CD4-positive, alpha-beta T cell treated with Interleukin-6 for 4 hours (primary cell): ENCODE measurements around the gene CDH4.

Experiments
- DNase-seq: peaks from one replicate; pipeline ENCODE4 v3.0.0-alpha.2; 2020; ENCODE audit warnings: mixed read lengths

The CDH4 gene

DNA sequence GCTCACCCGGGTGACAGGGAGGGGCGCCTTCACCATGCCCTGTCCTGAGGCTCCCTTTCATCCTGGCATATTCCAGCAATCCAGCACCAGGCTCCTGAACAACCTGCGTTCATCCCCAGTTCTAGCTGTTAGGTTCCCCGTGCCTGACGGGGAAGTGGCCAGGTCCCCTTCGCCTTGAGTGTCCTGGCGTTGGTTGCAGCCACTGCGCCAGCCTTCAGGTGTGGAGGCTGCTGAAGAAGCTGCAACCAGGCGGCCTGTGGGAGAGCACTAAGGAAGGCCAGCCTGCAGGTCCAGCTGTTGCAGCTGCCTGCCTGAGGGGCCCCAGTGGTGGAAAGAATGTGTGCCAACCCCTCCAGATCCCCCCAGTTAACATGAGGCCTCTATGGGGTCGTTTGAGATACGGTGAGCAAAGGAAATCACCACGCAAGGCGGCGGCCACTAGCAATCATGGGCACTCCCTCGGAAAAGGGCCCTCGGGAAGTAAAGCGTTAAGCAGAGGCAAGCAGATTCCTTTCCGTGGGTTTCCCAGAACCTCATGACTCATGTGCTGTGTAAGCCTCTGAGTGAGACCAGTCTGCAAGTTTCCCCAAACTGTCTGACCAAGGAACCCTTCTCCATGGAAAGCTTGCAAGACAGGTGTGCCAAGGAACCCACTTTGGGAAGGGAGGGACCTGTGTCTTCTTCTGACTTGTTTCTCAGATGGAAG lies 492.8 kb downstream of the CDH4 start:
- no peak for DNase-seq

DNA sequence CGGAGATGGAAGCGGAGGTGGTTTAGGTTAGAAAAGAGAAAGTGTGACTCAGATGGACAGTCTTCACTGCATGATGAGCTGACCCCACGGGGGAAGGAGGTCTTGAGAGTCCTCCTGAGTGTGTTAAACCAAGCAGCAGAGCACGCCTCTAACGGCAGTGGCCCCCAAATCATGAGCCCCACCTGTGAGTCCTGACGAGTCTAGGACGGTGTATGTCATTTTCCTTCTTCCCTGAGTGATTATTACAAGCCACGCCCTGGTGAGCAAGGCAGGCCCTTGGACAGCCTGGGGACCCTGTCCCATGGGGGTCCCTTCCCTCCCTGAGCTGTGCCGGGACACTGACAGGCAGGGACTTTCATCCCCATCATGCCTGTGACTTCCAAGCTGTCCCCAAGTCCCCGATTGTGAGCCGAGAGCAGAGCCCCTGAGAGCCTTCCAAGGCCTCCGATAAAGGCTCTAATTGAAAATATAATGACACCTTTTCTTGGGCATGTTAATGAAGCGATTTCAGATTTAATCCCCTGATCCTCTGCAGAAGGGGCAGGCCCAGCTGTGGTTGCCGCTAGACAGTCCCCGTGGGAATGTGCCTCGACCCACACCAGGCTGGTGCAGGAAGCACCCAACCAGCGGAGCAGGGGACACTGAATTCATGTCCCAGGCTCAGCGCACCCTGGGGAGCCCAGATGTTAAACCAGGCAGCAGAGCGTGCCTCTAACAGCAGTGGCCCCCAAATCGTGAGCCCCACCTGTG lies 493.5 kb downstream of the CDH4 start:
- no peak for DNase-seq

DNA sequence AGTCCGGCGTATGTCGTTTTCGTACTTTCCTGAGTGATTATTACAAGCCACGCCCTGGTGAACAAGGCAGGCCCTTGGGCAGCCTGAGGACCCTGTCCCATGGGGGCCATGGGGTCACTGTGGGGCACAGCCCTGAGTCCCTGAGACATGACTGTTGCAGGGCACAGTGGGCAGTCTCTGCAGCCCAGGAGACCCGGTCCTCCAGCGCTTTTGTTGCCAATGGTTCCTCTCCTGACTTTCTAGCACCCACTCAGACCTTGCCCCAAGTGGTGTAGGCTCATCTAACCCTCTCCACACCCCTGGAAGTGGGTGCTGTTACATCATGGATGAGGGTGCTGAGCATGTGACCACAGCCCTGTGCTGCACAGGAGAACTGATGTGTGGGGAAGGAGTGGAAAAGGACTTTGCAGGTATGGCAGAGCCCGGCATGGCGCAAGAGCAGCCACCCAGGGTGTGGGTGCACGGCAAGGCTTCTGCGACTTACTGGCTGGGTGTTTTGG lies 494.1 kb downstream of the CDH4 start:
- DNase-seq = no peak

DNA sequence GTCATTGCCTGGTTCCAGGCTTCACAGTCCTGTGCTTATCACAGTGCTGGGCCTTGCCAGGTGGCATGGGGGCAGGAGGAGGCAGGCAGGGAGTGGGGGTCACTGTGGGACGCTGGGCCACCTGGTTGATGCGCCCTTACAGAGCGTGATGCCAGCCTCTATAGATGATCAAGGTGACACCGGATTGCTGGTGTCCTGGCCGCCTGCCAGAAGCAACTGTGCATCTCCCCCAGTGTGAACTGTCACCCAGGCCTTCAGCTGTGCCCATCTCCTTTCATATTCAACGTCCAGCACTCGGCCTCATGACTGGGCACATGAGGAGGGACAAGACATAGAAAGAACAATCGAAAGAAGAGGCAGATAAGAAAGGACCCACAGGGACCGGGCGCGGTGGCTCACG lies 494.7 kb downstream of the CDH4 start:
- DNase-seq = no peak

DNA sequence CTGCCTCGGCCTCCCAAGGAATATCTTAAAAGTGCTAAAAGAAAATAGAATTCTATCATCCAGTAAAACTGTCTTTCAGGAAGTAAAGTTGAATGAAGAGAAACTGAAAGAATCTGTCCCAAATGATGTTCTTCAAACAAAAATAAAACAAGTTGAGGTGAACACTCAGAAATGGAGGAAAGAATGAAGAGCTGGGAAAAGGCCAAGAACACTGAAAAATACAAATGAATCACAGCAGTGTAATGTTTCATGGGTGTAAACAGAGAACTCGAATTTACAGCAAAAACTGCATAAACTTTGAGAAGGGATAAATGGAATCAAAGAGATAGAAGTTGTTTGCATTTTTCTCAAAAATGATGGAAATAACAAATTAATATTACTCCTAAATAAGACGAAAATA lies 496.3 kb downstream of the CDH4 start:
- DNase-seq = no peak

DNA sequence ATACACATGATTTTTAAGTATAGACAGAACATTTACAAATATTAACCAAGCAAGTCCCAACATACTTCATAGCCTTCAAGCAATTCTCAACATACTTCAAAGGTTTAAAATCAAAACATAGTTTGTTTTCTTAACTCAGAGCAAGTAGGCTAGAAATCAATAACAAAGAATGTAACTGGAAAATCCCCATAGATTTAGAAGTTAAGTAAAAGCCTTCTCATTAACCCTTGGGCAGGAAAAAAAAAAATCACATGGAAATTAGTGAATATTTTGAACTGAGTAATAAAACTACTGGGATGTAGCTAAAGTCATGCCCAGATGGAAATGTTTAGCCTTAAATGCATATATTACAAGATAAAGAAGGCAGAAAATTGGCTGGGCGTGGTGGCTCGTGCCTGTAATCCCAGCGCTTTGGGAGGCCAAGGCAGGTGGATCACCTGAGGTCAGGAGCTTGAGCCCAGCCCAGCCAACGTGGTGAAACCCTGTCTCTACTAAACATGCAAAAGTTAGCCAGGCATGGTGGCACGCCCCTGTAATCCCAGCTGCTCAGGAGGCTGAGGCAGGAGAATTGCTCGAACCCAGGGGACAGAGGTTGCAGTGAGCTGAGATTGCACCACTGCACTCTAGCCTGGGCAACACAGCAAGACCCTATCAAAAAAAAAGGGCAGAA lies 497.5 kb downstream of the CDH4 start:
- no peak for DNase-seq

DNA sequence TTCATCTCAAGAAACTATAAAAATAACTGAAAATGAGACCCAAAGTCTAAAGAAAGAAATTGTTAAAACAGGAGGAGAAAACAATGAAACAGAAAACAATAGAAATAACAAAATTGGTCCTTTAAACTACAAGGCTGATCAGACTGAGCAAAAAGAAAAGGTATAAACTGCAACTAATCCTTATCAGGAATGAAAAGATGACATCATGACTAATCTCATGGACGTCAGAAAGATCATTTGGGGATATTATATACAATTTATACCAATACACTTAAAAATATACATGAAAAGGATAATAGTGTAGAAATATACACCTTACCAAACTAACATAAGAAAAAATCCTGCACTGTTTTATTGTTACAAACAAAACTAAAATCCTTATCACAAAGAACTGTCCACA lies 498.0 kb downstream of the CDH4 start:
- DNase-seq = no peak

DNA sequence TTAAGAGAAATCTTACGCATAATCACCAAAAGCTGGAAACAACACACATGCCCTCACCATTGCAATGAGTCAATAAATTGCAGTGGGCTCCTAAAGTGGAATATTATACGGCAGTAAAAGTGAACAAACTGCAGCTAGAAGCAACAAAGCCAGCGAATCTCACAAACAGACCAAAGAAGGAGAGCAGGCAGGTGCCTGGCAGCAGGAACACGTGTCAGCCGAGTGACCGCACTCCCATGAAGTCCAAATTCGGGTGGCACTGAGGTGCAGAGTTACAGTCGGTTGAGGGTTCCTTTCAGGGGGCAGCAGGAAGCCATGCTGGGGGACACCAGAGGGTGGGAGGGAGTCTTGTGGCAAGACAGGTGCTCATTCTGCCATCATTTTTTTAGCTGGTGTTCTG lies 500.5 kb downstream of the CDH4 start:
- no peak for DNase-seq

DNA sequence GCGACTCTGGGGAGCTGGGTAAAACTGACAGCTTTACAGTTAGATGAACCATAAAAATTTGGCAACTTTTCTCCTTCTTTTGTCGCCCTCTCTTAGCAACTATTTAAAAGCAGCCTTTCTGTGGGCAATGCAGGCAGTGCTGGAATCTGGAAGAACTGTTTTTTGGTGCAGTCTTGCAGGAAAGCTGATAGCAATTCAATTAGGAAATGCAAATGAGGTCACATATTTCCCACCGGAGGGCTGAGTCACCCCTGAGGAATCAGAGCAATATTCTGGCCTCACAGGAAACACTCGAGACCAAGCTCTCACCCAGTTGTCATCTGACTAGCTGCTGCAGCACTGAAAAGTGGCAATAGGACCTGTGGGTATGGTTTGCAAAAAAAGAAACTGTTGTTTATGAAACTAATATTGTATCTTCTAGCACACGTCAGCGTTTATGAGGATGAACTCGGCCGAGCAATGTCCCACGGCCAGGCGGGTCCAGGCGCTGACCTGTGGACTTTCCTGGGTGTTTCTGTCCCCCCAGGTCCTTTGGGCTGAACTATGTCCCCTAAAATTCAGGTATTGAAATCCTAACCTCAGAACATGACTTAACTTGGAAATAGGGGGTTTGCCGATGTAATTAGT lies 501.4 kb downstream of the CDH4 start:
- DNase-seq = no peak

DNA sequence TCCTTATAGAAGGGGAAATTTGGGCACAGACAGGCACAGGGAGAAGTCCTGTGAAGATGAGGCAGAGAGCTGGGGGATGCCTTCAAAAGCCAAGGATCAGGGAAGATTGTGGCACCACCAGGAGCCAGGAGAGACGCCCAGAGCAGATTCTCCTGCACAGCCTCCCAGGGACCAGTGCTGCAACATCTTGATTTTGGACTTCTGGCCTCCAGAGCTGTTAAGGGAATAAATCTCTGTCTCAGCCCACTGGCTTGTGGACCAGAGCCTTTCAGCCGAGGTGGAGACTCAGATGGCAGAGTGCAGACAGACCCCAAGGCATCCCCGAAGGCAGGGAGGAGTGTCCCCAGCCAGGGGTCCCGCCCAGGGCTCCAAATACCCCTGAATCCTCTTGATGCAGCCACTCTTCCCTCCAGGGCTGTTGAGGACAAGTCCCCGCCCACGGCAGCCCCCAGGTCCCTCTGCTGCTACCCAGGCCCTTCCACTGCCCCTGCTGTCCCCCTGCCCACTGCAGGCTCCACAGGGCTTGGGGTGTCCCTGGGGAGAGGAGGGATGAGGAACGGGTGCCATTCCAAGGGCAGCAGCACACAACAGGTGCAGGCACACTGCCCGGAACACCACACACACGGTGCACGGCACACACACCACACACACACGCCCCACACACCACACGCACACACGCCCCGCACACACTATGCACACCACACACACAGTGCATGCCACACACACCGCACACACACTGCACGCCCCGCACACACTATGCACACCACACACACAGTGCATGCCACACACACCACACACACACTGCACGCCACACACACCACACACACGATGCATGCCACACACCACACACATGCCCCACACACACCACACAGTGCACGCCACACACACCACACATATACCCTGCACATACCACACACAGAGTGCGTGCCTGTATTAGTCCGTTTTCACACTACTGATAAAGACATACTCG lies 502.2 kb downstream of the CDH4 start:
- DNase-seq = no peak

DNA sequence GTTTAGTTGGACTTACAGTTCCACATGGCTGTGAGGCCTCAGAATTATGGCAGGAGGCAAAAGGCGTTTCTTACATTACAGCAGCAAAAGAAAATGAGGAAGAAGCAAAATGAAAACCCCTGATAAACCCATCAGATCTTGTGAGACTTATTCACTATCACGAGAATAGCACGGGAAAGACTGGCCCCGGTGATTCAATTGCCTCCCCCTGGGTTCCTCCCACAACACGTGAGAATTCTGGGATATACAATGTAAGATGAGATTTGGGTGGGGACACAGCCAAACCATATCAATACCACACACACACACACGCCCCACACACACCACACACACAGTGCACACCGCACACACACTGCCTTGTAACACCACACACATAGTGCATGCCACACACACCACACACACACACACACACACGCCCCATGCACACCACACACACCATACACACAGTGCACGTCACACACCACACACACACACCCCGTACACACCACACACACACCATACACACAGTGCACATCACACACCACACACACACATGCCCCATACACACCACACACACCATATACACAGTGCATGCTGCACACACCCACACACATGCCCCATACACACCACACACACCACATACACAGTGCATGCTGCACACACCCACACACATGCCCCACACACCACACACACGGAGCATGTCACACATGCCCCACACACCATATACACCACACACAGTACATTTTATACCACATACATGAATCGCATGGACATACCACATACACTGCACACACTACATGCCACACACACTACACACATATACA lies 503.1 kb downstream of the CDH4 start:
- no peak for DNase-seq

DNA sequence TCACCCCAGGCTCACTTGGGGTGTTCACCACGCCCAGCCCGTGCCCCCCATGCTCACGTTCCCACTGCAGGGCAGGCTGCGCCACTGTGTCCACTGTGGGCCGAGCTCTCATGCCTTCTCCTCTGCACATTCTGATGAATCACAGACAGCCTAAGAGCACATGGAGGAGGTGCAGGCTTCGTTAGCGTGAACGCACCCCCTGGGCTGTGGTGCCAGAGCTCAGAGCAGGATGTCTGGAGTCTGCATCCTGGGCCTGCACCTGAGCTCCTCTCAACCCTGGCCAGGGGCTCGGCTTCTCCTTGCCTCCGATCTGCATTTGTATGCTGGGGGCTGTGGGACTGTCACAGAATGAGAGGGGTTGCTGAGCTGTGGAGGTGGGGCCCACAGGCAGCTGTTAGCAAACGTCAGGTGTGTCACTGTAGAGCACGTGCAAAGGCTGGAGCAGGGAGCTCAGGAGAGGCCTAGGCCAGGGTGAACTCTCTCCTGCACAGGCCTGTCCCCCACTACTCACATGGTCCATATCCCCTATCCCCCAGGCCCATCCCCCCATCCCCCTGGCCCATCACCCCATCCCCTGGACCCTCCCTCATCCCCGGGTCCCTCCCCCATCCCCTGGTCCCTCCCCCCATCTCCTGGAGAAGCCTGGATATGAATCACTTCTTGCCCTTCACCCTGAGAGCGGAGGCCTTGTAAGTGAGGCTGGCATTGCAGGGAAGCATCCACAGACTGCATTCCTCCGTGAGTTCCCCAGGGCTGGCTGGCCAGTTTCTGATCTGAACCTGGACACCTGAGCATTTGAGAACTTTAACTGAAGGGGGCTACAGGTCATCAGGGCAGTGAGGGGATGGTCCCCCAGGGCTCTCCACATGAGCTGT lies 504.1 kb downstream of the CDH4 start:
- DNase-seq = no peak

DNA sequence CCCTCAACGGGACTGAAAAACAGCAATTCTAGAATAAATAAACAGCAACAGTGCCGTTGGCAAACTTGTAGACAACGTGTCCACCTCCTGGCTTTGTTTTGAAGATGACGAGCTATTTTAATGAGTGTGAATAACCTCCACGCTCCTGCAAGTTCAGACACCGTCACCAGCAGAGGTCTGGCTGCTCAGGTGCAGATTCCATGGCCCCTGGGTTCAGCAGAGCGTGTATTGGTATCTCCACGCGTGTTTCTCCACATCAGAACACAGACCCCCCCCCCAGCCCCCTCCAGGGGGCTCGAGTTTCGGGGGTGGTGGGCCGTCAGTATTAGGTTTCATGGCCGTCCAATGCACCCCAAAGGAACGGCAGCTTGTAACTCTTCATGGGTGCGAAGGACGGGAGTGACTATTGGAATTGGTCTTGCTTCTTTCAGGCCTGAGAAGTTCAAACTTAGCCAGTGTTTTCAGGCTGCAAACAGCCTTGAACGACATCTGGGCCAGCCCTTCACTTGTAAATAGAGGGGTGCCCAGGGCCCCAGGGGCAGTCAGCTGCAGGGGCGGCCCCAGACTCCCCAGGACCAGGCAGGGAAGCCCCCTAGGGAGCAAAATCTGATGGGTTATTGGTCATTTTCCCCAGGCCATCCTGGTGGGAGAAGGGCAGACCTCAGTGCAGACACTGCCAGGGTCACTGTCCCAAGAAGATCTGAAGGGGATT lies 505.1 kb downstream of the CDH4 start:
- no peak for DNase-seq

DNA sequence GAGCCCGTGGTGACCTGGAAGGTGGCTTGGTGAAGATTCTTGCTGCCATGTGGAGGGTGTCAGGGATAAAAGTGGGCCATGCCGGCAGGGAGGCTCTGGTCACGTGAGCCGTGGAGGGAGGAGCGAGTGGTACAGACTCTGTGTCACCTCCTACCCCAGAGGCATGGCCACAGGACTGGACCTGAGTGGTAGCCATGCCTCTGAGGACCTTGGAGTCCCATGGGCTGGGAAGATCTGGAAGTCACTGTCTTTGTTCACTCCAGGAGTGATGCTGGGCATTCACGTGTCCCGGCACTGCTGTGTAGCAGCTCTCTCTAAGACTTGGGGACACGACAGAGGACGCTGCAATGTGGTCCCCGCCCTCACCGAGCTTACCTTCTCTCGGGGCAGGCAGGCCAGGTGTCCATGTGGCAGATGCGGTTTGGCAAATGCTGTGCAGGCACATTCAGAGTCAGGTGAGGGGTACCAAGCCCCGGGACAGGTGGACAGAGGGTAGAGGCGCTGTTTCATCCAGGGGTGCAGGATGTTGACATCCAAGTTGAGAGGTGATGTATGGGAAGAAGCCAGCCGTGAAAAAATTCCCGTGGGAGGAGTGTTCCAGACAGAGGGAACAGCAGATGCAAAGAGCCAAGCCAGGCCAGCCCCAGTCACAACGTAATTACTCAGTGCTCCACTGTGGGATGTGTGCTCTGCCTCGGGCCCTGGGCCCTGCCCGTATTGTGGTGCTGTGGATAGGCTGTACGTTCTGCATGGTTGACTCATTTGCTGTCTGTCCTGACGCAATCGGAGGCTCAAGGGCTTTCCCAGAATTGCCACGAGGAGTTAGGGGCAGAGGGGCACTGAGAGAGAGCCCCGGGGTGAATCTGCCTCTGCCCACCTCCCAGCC lies 505.9 kb downstream of the CDH4 start:
- DNase-seq = no peak

DNA sequence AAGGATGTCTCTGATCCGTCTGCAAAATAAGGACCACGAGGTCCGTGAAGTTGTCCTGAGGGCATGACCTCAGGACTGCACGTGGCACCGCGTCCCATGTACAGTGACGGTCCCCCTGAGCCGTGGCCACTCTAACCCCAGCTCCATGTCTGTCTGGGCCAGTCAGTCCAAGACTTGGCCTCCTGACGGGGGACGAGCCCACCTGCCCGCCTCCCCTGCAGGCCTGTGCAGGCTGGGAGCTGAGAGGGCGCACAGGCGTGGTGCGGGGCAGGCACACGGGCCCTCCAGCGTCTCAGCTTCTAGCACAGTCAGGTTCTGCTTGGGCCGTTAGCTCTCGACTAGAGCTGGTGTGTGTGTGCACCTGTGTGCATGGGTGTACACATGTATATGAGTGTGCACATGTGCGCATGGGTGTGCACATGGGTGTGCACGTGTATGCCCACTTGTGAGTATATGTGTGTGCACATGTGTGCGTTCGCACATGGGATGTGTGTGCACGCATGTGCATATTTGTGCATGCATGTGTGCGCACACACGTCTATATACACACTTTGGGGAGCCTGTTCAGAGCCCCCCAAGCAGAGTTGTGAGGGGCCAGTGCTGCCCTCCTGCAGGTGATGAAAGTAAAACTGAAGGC lies 506.6 kb downstream of the CDH4 start:
- DNase-seq = no peak

DNA sequence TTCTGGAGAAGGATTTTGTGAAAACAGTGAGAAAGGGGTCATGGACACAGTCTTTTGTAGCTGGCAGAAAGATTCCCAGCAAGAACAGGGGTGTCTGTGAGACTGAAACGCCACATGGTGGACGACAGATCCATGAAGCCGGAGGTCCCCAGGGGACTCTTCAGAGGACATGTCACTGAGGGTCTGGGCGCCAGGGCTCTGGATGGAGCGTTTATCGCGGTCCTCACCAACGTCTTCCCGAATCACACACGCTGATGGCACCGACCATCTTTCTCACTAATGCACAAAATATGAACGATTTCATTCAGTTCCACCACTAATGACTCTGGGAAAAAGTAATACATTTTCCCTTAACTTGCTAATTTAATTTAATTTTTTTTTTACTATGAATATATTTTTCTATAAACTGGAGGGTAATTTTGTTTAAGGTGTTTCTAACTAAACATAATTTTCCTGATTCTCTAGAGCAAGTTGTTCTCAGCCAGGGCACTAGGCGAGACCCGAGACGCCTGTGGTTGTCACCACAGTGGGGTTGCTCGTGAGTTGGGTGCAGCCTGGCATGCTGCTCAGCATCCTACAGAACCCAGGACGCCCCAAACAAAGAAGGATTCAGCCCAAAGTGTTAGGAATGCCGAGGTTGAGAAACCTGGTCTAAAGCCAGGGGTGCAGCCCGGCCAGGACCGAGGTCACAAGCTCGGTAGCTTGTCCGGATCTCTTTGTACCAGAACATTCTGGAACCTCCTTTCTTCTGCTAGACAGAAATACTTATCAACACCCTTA lies 507.4 kb downstream of the CDH4 start:
- no peak for DNase-seq

DNA sequence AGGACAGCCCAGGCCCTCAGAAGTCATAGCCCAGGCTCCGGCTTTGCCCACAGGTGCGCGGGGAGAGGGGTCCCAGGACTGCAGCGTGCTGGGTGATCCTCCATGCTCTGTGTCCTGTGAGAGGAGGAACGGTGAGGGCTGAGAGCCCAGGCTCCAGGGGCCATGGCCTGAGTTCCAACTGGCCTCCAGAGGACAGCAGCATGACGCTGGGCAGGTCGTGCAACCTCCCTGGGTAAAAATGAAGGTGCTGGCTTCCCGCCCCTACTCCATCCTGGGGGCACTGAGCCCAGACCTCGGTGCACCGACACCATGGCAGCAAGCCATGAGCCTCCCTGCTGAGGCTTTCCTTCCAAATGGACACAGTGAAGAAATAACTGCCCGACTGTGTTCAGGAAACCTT lies 508.3 kb downstream of the CDH4 start:
- DNase-seq = no peak
